Hepatocyte (in vitro differentiated cells): ENCODE results near the gene LAPTM5.

ENCODE experiments used
- CTCF ChIP-seq: fragments of 200-600 bp; sonication (generic); IDR thresholded peaks from 2 replicates; pipeline ENCODE4 v1.5.1; 2016; ENCODE audit warnings: antibody characterized with exemption, mild to moderate bottlenecking; ENCODE audit not compliant: poor library complexity
- EZH2 ChIP-seq: fragments of 200-600 bp; sonication (generic); IDR thresholded peaks from 2 replicates; pipeline ENCODE4 v1.6.1; 2016; ENCODE audit warnings: antibody characterized with exemption, mild to moderate bottlenecking, borderline replicate concordance
- EZH2phosphoT487 ChIP-seq: fragments of 200-600 bp; sonication (generic); IDR thresholded peaks from one replicate; pipeline ENCODE4 v1.6.1; 2018; ENCODE audit warnings: antibody characterized with exemption, mild to moderate bottlenecking, low read depth, moderate library complexity; ENCODE audit not compliant: unreplicated experiment, severe bottlenecking

GRCh38 chr1:30745834-30746208 lies 11.8 kb downstream of the LAPTM5 start:
- TF ChIP-seq EZH2, result no peak
- no peak for TF ChIP-seq CTCF
- no peak for TF ChIP-seq EZH2phosphoT487
